NCI-H82 treated with DMSO at 0.1 percent for 48 hours (cell line): ENCODE results near the gene RBM23.

Experiments
- DNase-seq: peaks from one replicate; lab custom pipeline; 2025; ENCODE audit not compliant: unreplicated experiment; lab: John Stamatoyannopoulos, UW

The RBM23 gene

DNA sequence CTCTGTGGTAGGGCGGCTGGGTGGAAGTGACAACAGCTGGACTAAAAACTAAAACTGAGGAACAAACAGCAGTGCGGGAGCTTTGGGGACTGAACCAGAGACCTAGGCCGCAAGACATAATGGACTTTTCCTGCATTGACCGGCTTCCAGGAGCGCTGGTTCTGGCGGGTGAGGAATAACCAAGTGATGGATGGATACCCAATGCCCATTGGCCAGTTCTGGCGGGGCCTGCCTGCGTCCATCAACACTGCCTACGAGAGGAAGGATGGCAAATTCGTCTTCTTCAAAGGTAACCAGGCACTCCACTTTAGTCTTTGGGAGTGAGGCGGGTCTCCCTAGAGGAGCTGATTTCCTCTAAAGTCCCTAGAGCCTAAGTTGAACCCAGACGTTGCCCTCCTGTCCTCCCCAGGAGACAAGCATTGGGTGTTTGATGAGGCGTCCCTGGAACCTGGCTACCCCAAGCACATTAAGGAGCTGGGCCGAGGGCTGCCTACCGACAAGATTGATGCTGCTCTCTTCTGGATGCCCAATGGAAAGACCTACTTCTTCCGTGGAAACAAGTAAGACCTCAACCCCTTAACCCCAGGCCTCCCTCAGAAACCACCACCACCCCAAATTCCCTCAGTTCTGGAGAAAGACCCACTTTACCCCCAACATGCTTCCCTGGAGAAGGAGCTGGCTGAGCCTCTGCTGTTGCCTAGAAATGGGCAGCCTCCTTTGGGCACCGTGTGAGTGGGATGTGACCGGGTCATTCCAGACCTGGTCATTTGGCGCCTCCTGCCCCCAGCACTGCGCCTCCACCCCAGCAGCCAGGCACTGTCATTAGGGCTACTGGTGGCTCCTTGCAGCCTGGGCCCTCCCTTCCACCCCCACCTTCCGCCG is 74.5 kb downstream of the RBM23 start:
- DNase-seq = no peak
